HL-60/S4 treated with phorbol 12-myristate 13-acetate at 8.2 ng/mL for 4 days and 3 days (cell line): Measurements from ENCODE around the gene ZFAND3.

ENCODE experiments used
- in situ Hi-C: fragments of 300-500 bp; cut with MboI; formaldehyde crosslinking; loops from 2 replicates; pipeline ENCODE4 v1.15.0; 2022; ENCODE audit warnings: low sequenced_read_pairs

The ZFAND3 gene

GRCh38 chr6:38175786-38176185 is 356.3 kb downstream of the ZFAND3 start:
- in situ Hi-C loops, result no loop called here

DNA sequence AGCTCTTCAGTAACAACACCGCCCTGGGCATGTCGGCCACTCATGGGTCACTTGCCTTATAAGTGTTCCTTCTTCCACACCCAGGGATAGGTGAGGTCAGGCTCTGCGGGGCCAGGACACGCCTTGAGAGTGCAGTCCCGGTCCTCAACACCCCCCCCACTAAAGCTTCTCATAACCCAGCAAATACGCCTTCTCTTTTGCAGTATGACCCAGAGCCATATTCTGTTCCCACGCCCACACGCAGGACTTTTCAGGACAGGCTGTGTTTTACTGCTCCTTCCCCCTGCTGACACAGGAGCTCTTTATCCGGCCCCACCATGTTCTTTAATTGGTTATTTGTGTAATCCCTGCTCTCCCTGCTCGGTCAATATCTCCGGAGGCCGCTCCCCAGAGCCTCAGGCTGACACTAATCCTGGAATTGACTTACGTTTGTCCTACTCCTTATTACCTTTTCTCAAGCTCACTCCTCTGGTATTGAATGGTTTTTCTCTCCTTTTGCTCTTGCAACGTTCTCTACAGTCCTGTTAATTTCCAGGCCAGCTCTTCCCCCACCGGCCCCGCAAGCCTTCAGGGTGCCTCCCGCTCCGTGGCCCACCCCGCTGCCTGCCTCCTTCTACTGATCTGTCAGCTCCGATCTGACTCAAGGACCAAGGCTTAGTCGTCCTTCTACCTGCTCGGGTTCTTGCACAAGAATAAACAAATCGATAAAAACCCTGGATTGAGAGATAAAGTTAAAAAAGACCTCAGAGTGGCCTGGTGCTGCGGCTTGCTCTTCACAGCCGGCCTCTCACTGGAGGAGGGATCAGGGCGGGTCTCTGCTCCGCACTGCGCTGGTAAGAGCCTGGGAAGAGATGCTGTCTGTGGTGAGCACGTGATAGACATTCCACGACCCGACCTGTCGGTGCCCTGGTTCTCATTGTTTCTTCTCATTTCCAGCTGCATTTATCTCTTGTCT is 357.5 kb downstream of the ZFAND3 start:
- in situ Hi-C loops, result no loop called here

DNA sequence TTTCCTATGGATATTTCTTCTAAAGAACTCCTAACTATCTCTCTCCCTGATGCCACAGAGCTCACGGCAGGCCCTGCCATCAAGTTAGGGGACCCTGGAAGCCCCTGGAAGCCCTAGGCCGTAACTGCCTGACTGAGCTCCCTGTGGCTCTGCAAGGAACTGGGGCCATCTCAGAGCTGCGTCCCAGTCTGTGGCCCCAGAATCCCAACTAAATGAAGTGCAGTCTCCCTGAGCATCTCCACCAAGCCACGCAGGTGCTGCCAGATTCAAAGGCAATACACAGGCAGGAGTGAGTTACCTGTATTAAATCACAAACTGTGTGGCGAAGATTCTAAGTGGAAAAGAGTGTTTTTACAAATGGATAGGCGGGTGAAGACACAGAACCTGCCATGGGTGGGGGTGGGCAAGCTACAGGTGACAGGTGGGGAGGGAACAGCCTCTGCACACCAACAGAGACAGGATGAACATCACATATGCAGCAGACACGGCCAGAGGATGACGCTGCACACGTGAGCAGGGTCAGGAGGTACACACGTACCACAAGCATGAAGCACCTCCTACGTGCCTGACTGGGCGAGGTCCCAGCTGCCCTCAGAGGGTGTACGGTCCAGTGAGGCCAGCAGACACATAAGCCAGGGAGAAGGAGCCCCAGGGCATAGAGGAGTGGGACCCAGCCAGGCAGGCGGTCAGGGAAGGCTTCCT is 358.5 kb downstream of the ZFAND3 start:
- in situ Hi-C loops, result no loop called here

DNA sequence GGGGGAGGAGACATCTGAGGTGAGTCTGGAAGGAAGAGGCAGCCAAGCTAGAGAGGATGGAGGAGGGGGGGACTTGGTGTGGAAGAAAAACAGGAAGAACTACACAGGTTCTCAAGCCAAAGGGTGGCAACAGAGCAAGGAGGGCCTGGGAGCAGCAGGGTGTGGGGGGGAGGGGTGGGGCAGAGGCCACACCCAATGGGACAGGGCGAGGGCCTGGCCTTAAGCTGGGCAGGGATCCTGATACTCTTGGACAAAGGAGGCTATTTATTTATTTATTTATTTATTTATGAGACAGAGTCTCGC is 359.0 kb downstream of the ZFAND3 start:
- in situ Hi-C loops, result no loop called here

- in situ Hi-C loops, result no loop called here
These were observed 359.8 kb downstream of the ZFAND3 start for GRCh38 chr6:38179300-38179699.

DNA sequence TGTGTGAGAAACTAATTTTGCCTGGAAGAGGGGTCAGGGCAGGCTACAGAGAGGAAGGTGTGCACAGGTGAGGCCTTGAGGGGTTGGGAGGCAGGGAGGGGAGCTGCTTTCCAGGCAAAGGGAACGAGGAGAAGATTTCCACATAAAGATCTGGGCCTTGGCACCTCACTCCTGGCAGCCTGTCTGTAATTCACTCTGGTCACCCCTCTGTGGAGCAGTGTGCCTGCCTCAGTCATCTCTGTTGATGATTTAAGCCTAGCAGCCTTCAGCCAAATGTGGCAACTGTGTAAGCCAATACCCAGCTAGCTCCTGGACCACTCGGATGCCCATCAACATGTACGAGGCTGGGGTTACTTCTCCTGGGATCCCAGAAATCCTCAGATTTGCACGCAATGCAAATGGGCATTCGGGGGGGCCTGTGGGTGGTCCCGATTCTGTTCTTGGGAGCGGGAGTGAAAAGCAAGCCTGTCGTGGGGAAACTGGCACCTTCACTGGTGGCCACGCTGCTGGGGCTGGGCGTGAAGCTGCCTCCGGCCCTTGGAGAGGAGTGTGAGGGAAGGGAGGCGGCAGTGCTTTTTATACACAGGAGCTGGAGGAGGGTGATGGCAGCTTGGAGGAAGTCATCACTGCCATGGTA is 360.4 kb downstream of the ZFAND3 start:
- in situ Hi-C loops, result no loop called here

DNA sequence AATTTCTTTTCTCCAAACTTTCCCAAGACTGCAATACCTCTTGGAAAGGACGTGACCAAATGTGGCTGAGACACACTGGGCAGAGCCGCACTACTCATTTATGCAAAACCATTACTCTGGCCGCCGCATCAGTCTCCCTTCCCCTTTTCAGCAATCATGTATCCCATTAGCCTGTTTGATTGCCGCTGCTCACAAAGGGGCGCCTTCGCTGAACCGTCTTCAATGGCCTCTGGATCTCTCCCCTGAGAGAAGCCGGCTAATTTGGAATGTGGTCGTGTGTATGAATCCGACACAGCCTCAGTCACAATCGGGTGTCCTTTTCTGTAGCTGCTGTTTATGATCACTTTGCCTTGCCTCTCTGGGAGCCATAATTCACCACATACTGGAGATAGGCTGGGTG is 361.1 kb downstream of the ZFAND3 start:
- in situ Hi-C loops, result no loop called here

GRCh38 chr6:38182426-38182825 is 362.9 kb downstream of the ZFAND3 start:
- in situ Hi-C loops, result no loop called here

DNA sequence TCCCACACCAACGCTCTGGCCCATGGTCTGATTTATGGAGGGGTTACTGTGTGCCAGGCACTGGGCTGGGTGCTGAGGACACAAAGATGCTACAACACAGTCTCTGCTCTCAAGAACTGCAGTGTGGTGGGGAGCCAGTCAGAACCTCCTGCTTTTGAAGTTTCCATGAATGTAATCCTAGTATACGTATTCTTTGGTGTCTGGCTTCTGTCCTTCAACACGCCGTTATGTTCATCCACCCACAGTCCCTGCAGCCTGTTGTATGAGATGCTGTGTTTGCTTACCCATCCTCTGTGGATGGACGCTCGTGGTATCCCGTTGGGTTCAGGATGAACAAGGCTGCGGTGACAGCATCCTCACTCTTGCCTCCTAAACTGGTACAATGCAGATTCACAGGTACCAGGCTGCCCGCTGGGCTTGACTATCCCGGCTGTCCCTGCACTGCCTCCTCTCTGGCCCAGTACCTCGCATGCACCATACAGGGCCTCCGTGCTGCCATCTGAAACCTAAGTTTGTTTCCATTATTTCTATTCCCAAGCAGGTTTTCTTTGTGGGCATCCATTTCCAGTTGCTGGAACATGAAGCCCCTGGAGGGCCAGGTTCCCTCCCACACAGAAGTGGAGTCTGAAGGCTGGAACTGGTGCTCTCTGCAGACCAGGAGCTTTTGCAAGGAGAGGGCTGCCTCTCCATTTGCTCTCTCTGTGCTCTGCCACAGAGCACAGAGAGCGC is 364.5 kb downstream of the ZFAND3 start:
- in situ Hi-C loops, result no loop called here

- in situ Hi-C loops, result no loop called here
These were observed 365.1 kb downstream of the ZFAND3 start for GRCh38 chr6:38184585-38185080.

- in situ Hi-C loops, result no loop called here
These were observed 365.7 kb downstream of the ZFAND3 start for GRCh38 chr6:38185244-38185643.

GRCh38 chr6:38185752-38186151 is 366.2 kb downstream of the ZFAND3 start:
- in situ Hi-C loops, result no loop called here

- in situ Hi-C loops, result no loop called here
These were observed 367.8 kb downstream of the ZFAND3 start for GRCh38 chr6:38187325-38187724.

GRCh38 chr6:38187811-38188590 is 368.5 kb downstream of the ZFAND3 start:
- in situ Hi-C loops, result no loop called here

DNA sequence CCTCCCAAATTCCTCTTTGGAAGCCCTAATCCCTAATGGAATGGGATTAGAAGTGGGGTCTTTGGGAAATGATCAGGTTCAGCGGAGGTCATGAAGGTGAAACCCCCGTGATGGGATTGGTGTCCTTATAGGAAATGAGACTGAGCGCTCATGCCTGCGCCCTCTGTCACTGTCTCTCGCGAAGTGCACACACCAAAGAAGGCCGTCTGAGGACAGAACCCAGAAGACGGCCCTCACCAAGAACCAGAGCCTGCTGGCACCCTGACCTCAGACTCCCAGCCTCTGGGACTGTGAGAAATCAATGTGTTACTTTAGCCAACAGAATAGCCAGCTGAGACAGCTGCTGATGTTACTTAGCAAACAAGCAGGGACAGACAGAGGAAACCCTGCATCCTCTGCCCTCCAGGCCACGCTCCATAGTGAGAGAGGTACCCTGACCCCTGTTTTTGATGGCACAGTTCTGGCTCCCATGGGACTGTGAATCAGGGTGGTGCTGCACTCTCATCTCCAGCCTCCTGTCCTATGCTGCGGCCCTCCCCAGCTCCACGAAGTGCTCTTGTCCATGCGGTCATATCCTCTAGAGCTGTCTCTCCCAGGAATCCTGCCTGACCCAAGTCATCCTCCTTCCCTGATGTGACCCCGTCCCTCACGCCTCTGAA is 369.3 kb downstream of the ZFAND3 start:
- in situ Hi-C loops, result no loop called here

DNA sequence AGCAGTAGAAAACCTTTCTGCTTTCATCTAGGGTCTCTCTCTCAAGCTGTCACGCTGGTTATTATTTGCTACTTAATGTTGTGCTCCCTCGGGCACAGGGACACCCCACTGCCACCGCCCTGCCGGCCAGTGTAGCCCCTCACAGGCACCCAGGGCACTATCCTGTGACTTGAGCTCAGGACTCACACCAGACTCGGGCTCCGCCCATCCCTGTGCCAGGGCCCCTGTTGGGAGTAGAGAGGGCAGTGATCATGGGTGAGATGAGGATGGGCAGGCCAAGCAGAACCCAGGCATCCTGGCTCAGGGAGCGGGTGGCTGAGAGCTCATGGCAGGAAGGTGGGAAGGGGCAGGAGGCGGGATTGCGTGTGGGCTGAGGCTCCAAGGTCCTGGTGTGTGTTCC is 371.9 kb downstream of the ZFAND3 start:
- in situ Hi-C loops, result no loop called here

DNA sequence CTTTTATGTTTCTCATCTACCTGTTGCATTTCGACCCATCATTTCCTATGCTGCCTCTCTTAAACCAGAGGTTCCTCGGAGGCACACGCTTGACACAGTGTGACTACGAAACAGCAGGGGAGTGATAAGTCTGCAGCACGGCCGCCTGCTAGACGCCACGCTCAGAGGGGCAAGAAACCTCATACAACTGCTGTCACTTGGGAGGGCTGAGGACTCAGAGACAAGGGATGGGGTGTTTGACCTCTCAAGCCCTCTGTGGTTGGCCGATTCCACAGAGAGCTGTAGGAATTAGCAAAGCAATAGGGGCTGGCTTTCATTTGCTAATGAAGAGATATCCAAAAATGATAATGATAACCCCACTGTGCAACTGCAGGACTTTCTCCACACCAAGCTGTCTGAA is 372.5 kb downstream of the ZFAND3 start:
- in situ Hi-C loops, result no loop called here

DNA sequence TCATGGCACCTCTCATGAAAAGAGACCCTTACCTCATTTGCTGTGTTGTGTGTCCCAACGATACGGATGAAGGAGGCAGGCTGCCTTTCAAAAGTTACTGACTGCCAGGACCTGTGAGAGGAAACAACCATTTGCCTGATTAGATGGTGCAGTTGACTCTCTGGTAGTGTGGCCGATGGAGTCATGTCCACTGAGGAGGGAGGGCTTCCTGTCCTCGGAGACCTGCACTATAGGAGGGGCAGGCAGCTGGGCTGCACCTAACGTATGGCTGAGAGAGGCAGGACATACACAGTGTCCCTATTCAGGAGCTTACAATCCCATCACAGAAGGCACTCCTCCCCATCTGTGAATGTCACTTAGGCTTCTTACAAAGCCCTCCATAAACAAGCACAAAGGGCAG is 373.0 kb downstream of the ZFAND3 start:
- in situ Hi-C loops, result no loop called here

DNA sequence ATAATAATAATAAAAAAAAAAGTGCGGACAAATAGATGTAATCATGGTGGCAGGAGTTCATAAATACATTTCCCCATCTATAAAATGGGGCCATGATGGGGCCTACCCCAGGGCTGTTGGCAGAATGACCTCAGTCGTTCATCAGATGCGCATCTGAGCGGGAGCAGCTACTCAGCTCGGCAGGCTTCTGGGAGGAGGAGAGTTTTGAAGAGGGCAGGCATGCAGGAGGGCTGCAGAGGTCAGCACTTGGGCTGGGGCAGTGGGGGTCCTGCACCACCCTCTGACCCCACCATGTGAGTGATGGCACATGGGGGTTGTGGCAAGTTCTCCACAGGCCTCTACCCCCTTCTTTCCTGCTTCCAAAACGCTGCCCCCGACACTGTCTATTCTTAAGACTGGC is 373.5 kb downstream of the ZFAND3 start:
- in situ Hi-C loops, result no loop called here
